HL-60/S4 (cell line): Measurements from ENCODE around the gene DNAH8.

Experiments
- in situ Hi-C: fragments of 300-500 bp; cut with MboI; formaldehyde crosslinking; loops from 2 replicates; pipeline ENCODE4 v1.14.3; 2022; ENCODE audit warnings: low sequenced_read_pairs

DNAH8 gene

GRCh38 chr6:38701551-38701950, 13.6 kb upstream of the DNAH8 start:
- in situ Hi-C loops = no loop called here

- in situ Hi-C loops = no loop called here
Measured at GRCh38 chr6:38702558-38703397, 12.3 kb upstream of the DNAH8 start, which contains the start of gene GLO1. GLO1 (minus strand) TSS chr6:38703145; CDS start chr6:38703054, 91 bp downstream.

GRCh38 chr6:38703949-38704590, 11.0 kb upstream of the DNAH8 start:
- in situ Hi-C loops = no loop called here

- in situ Hi-C loops = no loop called here
Measured at GRCh38 chr6:38705924-38706323, 9.2 kb upstream of the DNAH8 start.

- in situ Hi-C loops = no loop called here
Measured at GRCh38 chr6:38708496-38708895, 6.6 kb upstream of the DNAH8 start.

- in situ Hi-C loops = no loop called here
Measured at GRCh38 chr6:38713812-38714211, 1.3 kb upstream of the DNAH8 start.

GRCh38 chr6:38714239-38715015, 684 bp upstream of the DNAH8 start:
- in situ Hi-C loops = no loop called here

GRCh38 chr6:38716825-38717224, 1.7 kb downstream of the DNAH8 start:
- in situ Hi-C loops = no loop called here

GRCh38 chr6:38719358-38719757, 4.2 kb downstream of the DNAH8 start:
- in situ Hi-C loops = no loop called here

- in situ Hi-C loops = no loop called here
Measured at GRCh38 chr6:38720295-38720694, 5.2 kb downstream of the DNAH8 start.

GRCh38 chr6:38722038-38722437, 6.9 kb downstream of the DNAH8 start:
- in situ Hi-C loops = no loop called here

- in situ Hi-C loops = no loop called here
Measured at GRCh38 chr6:38722727-38723334, 7.7 kb downstream of the DNAH8 start.

- in situ Hi-C loops = no loop called here
Measured at GRCh38 chr6:38723783-38724182, 8.7 kb downstream of the DNAH8 start.

GRCh38 chr6:38724343-38724742, 9.2 kb downstream of the DNAH8 start:
- in situ Hi-C loops = no loop called here

GRCh38 chr6:38725414-38726183, 10.5 kb downstream of the DNAH8 start:
- in situ Hi-C loops = no loop called here

- in situ Hi-C loops = no loop called here
Measured at GRCh38 chr6:38728203-38728602, 13.1 kb downstream of the DNAH8 start.

GRCh38 chr6:38730140-38730862, 15.2 kb downstream of the DNAH8 start:
- in situ Hi-C loops = no loop called here

- in situ Hi-C loops = no loop called here
Measured at GRCh38 chr6:38736951-38737350, 21.8 kb downstream of the DNAH8 start.

- in situ Hi-C loops = no loop called here
Measured at GRCh38 chr6:38738261-38738660, 23.1 kb downstream of the DNAH8 start.

- in situ Hi-C loops = no loop called here
Measured at GRCh38 chr6:38739532-38739931, 24.4 kb downstream of the DNAH8 start.
